Cardiac muscle cell (in vitro differentiated cells and primary cell): ENCODE results near the gene CST3. TPM values are rescaled to one million over a fixed set of nuclear protein-coding genes. Genes with fewer than 3 reads are reported as not detected.
A peak's percentile ranks its signal among the peaks of the same experiment; 100 is the strongest.

Experiments used
- DNase-seq, 2 donors: peaks; one replicate each; pipeline versions ENCODE4 v3.0.0 to v3.0.0-alpha.2; 2010 to 2017; ENCODE audit warnings: low read depth in 1 of 2, low spot score in 1 of 2
- H3K27ac ChIP-seq: fragments of 200-600 bp; sonication (generic); 2 replicates; pipeline ENCODE4 v1.5.1; 2016
- H3K27me3 ChIP-seq: fragments of 200-600 bp; sonication (generic); 2 replicates; pipeline ENCODE4 v1.6.0; 2016; ENCODE audit warnings: control low read depth
- H3K36me3 ChIP-seq: fragments of 200-600 bp; sonication (generic); 2 replicates; pipeline ENCODE4 v1.5.1; 2016; ENCODE audit warnings: control low read depth
- H3K4me1 ChIP-seq: fragments of 200-600 bp; sonication (generic); 2 replicates; pipeline ENCODE4 v1.8.1; 2017; ENCODE audit warnings: low read depth, mild to moderate bottlenecking, mixed run types
- H3K4me3 ChIP-seq: fragments of 200-600 bp; sonication (generic); 2 replicates; pipeline ENCODE4 v1.5.1; 2016; ENCODE audit warnings: mild to moderate bottlenecking
- H3K9me3 ChIP-seq: fragments of 200-600 bp; sonication (generic); 2 replicates; pipeline ENCODE4 v1.5.1; 2017; ENCODE audit warnings: low read depth, mild to moderate bottlenecking, control low read depth
- polyA plus RNA-seq: library from polyadenylated mRNA; unstranded; fragments of >200 nt; fragmentation: Nextera tagmentation; extraction: Ambion mirVana; gene quantifications from 2 replicates; pipeline ENCODE4 v1.2.1, GENCODE V29; 2016
- total RNA-seq: library from RNA; depleted of rRNA; stranded (reverse); fragments of >200 nt; gene quantifications from 2 replicates; pipeline ENCODE4 v1.2.3, GENCODE V29; 2016
- TF ChIP-seq, protein P1 (sequence below): IDR thresholded peaks from 2 replicates; pipeline ENCODE4 v1.5.1; 2012; ENCODE audit warnings: low read depth, mild to moderate bottlenecking, low read length

Gene CST3
- total and polyA plus RNA-seq, 2 experiments from 2014 or later = 214 to 256 TPM

DNA sequence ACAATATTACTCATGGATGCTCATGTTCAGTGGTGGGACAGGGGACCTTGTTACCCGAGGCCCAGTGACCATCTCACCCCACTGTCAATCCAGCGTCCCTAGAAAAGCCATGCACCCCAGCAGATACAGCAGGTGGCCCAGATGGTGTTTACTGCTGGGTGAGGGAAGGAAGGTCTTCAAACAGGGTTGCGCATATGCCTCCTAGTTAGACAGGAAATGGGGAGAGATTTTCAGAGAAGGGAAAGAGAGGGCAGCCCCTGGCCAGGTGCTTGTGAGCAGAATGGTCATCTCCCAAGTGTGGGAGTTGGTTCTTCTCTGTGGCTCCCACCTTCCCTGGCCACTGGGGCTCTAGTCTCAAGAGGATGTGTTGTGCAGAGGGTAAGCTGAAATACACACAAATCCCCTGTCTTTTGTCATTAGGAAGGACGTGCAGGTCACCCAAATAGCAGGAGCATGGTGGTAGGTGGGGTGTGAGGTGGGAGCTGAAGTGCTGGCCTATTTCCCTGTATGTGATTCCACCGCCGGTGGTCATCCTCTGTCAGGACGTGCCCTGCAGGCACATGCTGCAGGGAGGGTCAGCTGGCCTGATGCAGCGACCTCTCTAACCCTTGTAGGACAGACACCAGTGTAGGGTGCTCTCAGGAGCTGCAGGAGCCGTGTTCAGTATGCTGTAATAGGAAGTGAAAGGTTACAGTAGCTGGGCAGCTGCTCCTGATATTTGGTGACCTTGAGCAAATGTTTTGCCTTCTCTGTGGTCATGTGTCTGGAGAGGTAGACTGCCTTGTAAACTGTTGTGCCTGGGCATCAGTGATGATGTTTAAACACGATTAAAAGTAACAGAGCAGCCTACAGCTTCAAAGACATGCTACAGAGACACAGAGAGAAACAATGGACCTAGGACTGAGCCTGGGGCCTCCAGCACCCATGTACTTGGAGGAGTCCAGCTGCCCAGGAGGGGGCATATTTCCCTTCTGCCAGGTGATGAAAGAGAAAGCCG lies 3.2 kb upstream of the CST3 start:
- TF ChIP-seq, protein P1, sequence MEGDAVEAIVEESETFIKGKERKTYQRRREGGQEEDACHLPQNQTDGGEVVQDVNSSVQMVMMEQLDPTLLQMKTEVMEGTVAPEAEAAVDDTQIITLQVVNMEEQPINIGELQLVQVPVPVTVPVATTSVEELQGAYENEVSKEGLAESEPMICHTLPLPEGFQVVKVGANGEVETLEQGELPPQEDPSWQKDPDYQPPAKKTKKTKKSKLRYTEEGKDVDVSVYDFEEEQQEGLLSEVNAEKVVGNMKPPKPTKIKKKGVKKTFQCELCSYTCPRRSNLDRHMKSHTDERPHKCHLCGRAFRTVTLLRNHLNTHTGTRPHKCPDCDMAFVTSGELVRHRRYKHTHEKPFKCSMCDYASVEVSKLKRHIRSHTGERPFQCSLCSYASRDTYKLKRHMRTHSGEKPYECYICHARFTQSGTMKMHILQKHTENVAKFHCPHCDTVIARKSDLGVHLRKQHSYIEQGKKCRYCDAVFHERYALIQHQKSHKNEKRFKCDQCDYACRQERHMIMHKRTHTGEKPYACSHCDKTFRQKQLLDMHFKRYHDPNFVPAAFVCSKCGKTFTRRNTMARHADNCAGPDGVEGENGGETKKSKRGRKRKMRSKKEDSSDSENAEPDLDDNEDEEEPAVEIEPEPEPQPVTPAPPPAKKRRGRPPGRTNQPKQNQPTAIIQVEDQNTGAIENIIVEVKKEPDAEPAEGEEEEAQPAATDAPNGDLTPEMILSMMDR = no peak
- Histone ChIP-seq H3K4me3 (no peak overlapping the region), H3K4me1 (no peaks in the 10 kb centered on the region), H3K9me3 (no peaks in the 10 kb centered on the region), H3K36me3 (no peaks in the 10 kb centered on the region), H3K27me3 (no peaks in the 10 kb centered on the region), H3K27ac (no peak overlapping the region)
- no peak for DNase-seq

DNA sequence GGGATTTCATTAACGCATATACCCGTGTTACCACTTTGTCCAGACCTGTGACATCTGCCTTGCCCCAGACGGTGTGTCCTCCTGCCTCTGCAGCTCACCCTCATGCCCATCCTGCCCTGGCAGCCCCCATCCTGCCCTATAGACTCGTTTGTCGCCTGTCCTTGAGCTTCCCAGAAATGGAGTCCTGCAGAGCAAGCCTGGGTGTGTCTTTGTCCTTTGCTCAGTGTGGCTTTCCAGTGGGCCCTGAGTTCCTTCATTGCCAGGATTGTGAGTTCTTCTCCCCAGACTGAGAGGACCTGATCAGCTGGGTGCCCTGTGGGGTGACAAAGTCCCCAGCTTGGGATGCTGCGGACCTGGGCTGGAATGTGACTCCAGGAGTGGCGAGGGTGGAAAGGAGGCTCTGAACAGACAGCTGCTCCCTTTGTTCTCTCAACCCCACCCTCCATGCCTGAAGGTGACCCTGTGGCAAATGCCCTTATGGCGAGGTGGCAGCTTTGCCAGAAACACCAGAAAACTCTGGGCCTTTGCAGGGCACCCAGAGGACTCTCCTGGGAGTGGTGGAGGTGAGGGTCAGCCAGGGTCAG lies 2.4 kb upstream of the CST3 start:
- no peaks in the 10 kb centered on the region for H3K4me1 ChIP-seq
- H3K4me3 ChIP-seq = no peak overlapping the region
- H3K36me3 ChIP-seq = no peaks in the 10 kb centered on the region
- no peaks in the 10 kb centered on the region for H3K9me3 ChIP-seq
- H3K27ac ChIP-seq = no peak overlapping the region
- no peaks in the 10 kb centered on the region for H3K27me3 ChIP-seq
- no peak for DNase-seq
- TF ChIP-seq, protein P1 = no peak

DNA sequence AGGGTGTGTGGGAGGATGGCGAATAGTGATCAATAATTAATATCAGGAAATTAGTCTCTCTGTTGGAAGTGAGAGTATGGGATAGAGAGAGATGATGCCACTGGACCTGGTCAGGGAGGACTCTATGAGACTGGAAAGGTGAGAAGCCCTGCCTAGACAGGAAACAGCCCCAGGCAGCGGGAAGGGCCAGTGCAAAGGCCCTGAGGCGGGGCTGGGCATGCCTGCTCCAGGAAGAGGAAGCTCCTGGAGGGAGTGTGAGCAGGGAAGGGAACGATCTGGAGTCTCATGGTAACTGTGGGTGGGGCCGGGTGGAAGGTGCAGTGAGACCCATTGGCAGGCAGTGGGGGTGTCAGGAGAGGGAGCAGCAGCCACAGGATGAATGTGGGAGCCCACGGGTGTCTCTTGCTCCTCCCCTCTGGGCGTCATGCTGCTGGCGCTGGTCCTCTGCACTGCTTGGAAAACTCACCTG lies 1.8 kb upstream of the CST3 start:
- no peak for DNase-seq
- no peak overlapping the region for H3K4me3 ChIP-seq
- TF ChIP-seq, protein P1 = no peak
- H3K36me3 ChIP-seq = no peaks in the 10 kb centered on the region
- H3K27ac ChIP-seq = no peak overlapping the region
- no peaks in the 10 kb centered on the region for H3K9me3 ChIP-seq
- H3K4me1 ChIP-seq = no peaks in the 10 kb centered on the region
- H3K27me3 ChIP-seq = no peaks in the 10 kb centered on the region

DNA sequence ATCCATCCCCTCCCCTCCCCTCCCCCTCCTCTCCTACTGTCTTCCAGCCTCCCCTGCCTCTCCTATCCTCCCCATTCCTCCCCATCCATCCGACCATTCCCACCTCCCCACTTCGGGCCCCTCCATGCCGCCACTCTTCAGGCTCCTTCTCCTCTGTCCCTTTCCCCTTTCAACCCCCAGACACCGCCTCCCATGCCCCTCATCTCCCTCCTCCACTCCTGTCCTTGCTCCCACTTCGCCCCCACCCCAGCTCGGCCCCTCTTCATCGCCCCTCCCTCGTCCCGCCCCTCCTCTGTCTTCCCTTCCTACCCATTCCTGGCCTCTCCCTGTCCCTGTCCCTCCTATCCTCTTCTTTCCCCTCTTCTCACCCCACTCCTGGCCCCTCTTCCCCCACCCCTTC lies 554 bp upstream of the CST3 start:
- H3K9me3 ChIP-seq = no peaks in the 10 kb centered on the region
- H3K4me1 ChIP-seq = no peaks in the 10 kb centered on the region
- no peak overlapping the region for H3K4me3 ChIP-seq
- TF ChIP-seq, protein P1 = no peak
- no peak overlapping the region for H3K27ac ChIP-seq
- no peaks in the 10 kb centered on the region for H3K27me3 ChIP-seq
- DNase-seq = no peak
- H3K36me3 ChIP-seq = no peaks in the 10 kb centered on the region

GRCh38 chr20:23636908-23637281 lies 860 bp downstream of the CST3 start:
- no peaks in the 10 kb centered on the region for H3K27me3 ChIP-seq
- DNase-seq = no peak
- no peaks in the 10 kb centered on the region for H3K4me1 ChIP-seq
- no peak overlapping the region for H3K27ac ChIP-seq
- no peaks in the 10 kb centered on the region for H3K9me3 ChIP-seq
- peak overlapping the region; percentile 70 for H3K4me3 ChIP-seq
- TF ChIP-seq, protein P1 = no peak
- H3K36me3 ChIP-seq = no peaks in the 10 kb centered on the region
